GM12878 (cell line): ENCODE data around the gene BAZ1B.
"Not testable (repeated sequence)": the region's sequence is repeated elsewhere in the genome, so short reads cannot be mapped to it uniquely, and the experiment has no call there.

Experiments used
- NFIC ChIP-seq: IDR thresholded peaks from 2 replicates; pipeline ENCODE4 v1.6.1; 2012; ENCODE audit warnings: low read depth, mild to moderate bottlenecking, inconsistent platforms, low read length, moderate library complexity
- NRF1 ChIP-seq: conservative IDR thresholded peaks from 2 replicates; pipeline ENCODE4 v1.6.1; 2011; ENCODE audit warnings: mild to moderate bottlenecking, low read depth, low read length, improper control_type of control experiment
- POLR2A ChIP-seq: IDR thresholded peaks from 2 replicates; pipeline ENCODE4 v1.6.1; 2011; ENCODE audit warnings: low read depth, mild to moderate bottlenecking, low read length
- POLR2AphosphoS5 ChIP-seq: IDR thresholded peaks from 2 replicates; pipeline ENCODE4 v1.6.1; 2011; ENCODE audit warnings: mild to moderate bottlenecking, low read length, inconsistent platforms
- SP1 ChIP-seq: IDR thresholded peaks from one replicate; pipeline ENCODE4 v1.6.1; 2011; ENCODE audit warnings: low read depth, low read length
- TF ChIP-seq, protein P1 (sequence below), 3 experiments: IDR thresholded peaks in 2 of 3; conservative IDR thresholded peaks in 1 of 3; 2 replicates each; pipeline ENCODE4 v1.5.1; 2011; ENCODE audit warnings: low read depth in 3 of 3, low read length in 3 of 3, mild to moderate bottlenecking in 3 of 3, control low read depth in 2 of 3, moderate library complexity in 2 of 3, inconsistent platforms in 1 of 3, mixed read lengths in 1 of 3; ENCODE audit not compliant: control insufficient read depth in 2 of 3, insufficient read depth in 1 of 3; ENCODE audit errors: extremely low read depth in 1 of 3
- TF ChIP-seq, protein P2 (sequence below): IDR thresholded peaks from 2 replicates; pipeline ENCODE4 v1.6.1; 2011; ENCODE audit warnings: mild to moderate bottlenecking, low read depth, low read length, moderate library complexity; ENCODE audit not compliant: insufficient replicate concordance

DNA sequence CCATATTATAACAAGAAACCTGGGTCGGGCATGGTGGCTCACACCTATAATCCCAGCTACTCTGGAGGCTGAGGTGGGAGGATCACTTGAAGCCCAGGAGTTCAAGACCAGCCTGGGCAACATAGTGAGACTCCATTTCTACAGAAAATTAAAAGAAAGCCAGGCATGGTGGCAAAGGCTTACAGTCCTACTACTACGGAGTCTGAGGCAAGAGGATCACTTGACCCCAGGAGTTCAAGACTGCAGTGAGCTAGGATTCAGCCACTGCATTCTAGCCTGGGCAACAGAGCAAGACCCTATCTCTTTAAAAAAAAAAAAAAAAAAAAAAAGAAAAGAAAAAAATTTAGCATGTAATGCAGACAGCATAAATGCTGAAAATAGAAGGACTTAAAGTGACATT lies 16.4 kb upstream of the BAZ1B start:
- TF ChIP-seq, protein P1, sequence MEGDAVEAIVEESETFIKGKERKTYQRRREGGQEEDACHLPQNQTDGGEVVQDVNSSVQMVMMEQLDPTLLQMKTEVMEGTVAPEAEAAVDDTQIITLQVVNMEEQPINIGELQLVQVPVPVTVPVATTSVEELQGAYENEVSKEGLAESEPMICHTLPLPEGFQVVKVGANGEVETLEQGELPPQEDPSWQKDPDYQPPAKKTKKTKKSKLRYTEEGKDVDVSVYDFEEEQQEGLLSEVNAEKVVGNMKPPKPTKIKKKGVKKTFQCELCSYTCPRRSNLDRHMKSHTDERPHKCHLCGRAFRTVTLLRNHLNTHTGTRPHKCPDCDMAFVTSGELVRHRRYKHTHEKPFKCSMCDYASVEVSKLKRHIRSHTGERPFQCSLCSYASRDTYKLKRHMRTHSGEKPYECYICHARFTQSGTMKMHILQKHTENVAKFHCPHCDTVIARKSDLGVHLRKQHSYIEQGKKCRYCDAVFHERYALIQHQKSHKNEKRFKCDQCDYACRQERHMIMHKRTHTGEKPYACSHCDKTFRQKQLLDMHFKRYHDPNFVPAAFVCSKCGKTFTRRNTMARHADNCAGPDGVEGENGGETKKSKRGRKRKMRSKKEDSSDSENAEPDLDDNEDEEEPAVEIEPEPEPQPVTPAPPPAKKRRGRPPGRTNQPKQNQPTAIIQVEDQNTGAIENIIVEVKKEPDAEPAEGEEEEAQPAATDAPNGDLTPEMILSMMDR (IDR thresholded peaks at IDR 0.05 in 2 of 3, conservative IDR thresholded peaks at IDR 0.05 in 1 of 3; ENCODE audit: control insufficient read depth in 2 of 3, extremely low read depth in 1 of 3, insufficient read depth in 1 of 3, low read depth in 3 of 3, low read length in 3 of 3): not testable (repeated sequence)
- not testable (repeated sequence) for TF ChIP-seq POLR2A, POLR2AphosphoS5, SP1, NRF1, NFIC
- TF ChIP-seq, protein P2, sequence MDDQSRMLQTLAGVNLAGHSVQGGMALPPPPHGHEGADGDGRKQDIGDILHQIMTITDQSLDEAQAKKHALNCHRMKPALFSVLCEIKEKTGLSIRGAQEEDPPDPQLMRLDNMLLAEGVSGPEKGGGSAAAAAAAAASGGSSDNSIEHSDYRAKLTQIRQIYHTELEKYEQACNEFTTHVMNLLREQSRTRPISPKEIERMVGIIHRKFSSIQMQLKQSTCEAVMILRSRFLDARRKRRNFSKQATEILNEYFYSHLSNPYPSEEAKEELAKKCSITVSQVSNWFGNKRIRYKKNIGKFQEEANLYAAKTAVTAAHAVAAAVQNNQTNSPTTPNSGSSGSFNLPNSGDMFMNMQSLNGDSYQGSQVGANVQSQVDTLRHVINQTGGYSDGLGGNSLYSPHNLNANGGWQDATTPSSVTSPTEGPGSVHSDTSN: not testable (repeated sequence)
